ENCODE results near the gene BICC1.
"Not testable (repeated sequence)": the region's sequence is repeated elsewhere in the genome, so short reads cannot be mapped to it uniquely, and the experiment has no call there.

Gene BICC1

GRCh38 chr10:58586282-58587245 lies 73.9 kb downstream of the BICC1 start:
- Histone ChIP-seq H3K4me1 (ENCODE audit: insufficient read depth, low read length) (no peaks in the 10 kb centered on the region), H3K9me3 (ENCODE audit: control insufficient read depth, insufficient read depth, low read length) (no peaks in the 10 kb centered on the region), H3K36me3 (ENCODE audit: insufficient read depth, low read length) (no peaks in the 10 kb centered on the region), H3K9ac (ENCODE audit: low read depth, low read length) (no peak overlapping the region)

GRCh38 chr10:58587676-58588075 lies 75.0 kb downstream of the BICC1 start:
- no peaks in the 10 kb centered on the region for H3K36me3 ChIP-seq (ENCODE audit: insufficient read depth, low read length)
- H3K9me3 ChIP-seq (ENCODE audit: control insufficient read depth, insufficient read depth, low read length), result no peaks in the 10 kb centered on the region
- no peaks in the 10 kb centered on the region for H3K4me1 ChIP-seq (ENCODE audit: insufficient read depth, low read length)
- no peak overlapping the region for H3K9ac ChIP-seq (ENCODE audit: low read depth, low read length)

GRCh38 chr10:58588673-58589265 lies 76.1 kb downstream of the BICC1 start:
- no peaks in the 10 kb centered on the region for H3K9me3 ChIP-seq (ENCODE audit: control insufficient read depth, insufficient read depth, low read length)
- no peak overlapping the region for H3K9ac ChIP-seq (ENCODE audit: low read depth, low read length)
- no peaks in the 10 kb centered on the region for H3K4me1 ChIP-seq (ENCODE audit: insufficient read depth, low read length)
- no peaks in the 10 kb centered on the region for H3K36me3 ChIP-seq (ENCODE audit: insufficient read depth, low read length)

GRCh38 chr10:58590152-58590840 lies 77.6 kb downstream of the BICC1 start:
- Histone ChIP-seq H3K9me3 (ENCODE audit: control insufficient read depth, insufficient read depth, low read length) (no peaks in the 10 kb centered on the region), H3K9ac (ENCODE audit: low read depth, low read length) (no peak overlapping the region), H3K36me3 (ENCODE audit: insufficient read depth, low read length) (no peaks in the 10 kb centered on the region), H3K4me1 (ENCODE audit: insufficient read depth, low read length) (no peaks in the 10 kb centered on the region)

GRCh38 chr10:58590924-58591323 lies 78.3 kb downstream of the BICC1 start:
- H3K36me3 ChIP-seq (ENCODE audit: insufficient read depth, low read length), result no peaks in the 10 kb centered on the region
- H3K9me3 ChIP-seq (ENCODE audit: control insufficient read depth, insufficient read depth, low read length), result no peaks in the 10 kb centered on the region
- H3K4me1 ChIP-seq (ENCODE audit: insufficient read depth, low read length), result no peaks in the 10 kb centered on the region
- H3K9ac ChIP-seq (ENCODE audit: low read depth, low read length), result no peak overlapping the region

GRCh38 chr10:58593008-58593407 lies 80.3 kb downstream of the BICC1 start:
- Histone ChIP-seq H3K9me3 (ENCODE audit: control insufficient read depth, insufficient read depth, low read length) (no peaks in the 10 kb centered on the region), H3K36me3 (ENCODE audit: insufficient read depth, low read length) (no peaks in the 10 kb centered on the region), H3K9ac (ENCODE audit: low read depth, low read length) (no peak overlapping the region), H3K4me1 (ENCODE audit: insufficient read depth, low read length) (no peaks in the 10 kb centered on the region)

GRCh38 chr10:58597211-58597610 lies 84.5 kb downstream of the BICC1 start:
- not testable (repeated sequence) for H3K9me3 ChIP-seq (ENCODE audit: control insufficient read depth, insufficient read depth, low read length); H3K4me1 ChIP-seq (ENCODE audit: insufficient read depth, low read length); H3K36me3 ChIP-seq (ENCODE audit: insufficient read depth, low read length); H3K9ac ChIP-seq (ENCODE audit: low read depth, low read length)

- H3K4me1 ChIP-seq (ENCODE audit: insufficient read depth, low read length), result no peaks in the 10 kb centered on the region
- H3K9ac ChIP-seq (ENCODE audit: low read depth, low read length), result no peak overlapping the region
- H3K36me3 ChIP-seq (ENCODE audit: insufficient read depth, low read length), result no peaks in the 10 kb centered on the region
- no peaks in the 10 kb centered on the region for H3K9me3 ChIP-seq (ENCODE audit: control insufficient read depth, insufficient read depth, low read length)
Measured at GRCh38 chr10:58599927-58600553, 87.4 kb downstream of the BICC1 start.

- H3K4me1 ChIP-seq (ENCODE audit: insufficient read depth, low read length), result no peaks in the 10 kb centered on the region
- no peaks in the 10 kb centered on the region for H3K9me3 ChIP-seq (ENCODE audit: control insufficient read depth, insufficient read depth, low read length)
- no peak overlapping the region for H3K9ac ChIP-seq (ENCODE audit: low read depth, low read length)
- no peaks in the 10 kb centered on the region for H3K36me3 ChIP-seq (ENCODE audit: insufficient read depth, low read length)
Measured at GRCh38 chr10:58608351-58608750, 95.7 kb downstream of the BICC1 start.

- Histone ChIP-seq H3K9me3 (ENCODE audit: control insufficient read depth, insufficient read depth, low read length) (no peaks in the 10 kb centered on the region), H3K36me3 (ENCODE audit: insufficient read depth, low read length) (no peaks in the 10 kb centered on the region), H3K4me1 (ENCODE audit: insufficient read depth, low read length) (no peaks in the 10 kb centered on the region), H3K9ac (ENCODE audit: low read depth, low read length) (no peak overlapping the region)
Measured at GRCh38 chr10:58608826-58609531, 96.3 kb downstream of the BICC1 start.

- no peaks in the 10 kb centered on the region for H3K9me3 ChIP-seq (ENCODE audit: control insufficient read depth, insufficient read depth, low read length)
Measured at GRCh38 chr10:58609532-58610150, 97.0 kb downstream of the BICC1 start.

GRCh38 chr10:58615237-58615935 lies 102.7 kb downstream of the BICC1 start:
- Histone ChIP-seq H3K4me1 (ENCODE audit: insufficient read depth, low read length) (no peaks in the 10 kb centered on the region), H3K9me3 (ENCODE audit: control insufficient read depth, insufficient read depth, low read length) (no peaks in the 10 kb centered on the region), H3K36me3 (ENCODE audit: insufficient read depth, low read length) (no peaks in the 10 kb centered on the region), H3K9ac (ENCODE audit: low read depth, low read length) (no peak overlapping the region)

More at GRCh38 chr10:58609532-58610150, 97.0 kb downstream of the BICC1 start:
- Histone ChIP-seq H3K4me1 (ENCODE audit: insufficient read depth, low read length) (no peaks in the 10 kb centered on the region), H3K9ac (ENCODE audit: low read depth, low read length) (no peak overlapping the region), H3K36me3 (ENCODE audit: insufficient read depth, low read length) (no peaks in the 10 kb centered on the region)

- H3K9me3 ChIP-seq (ENCODE audit: control insufficient read depth, insufficient read depth, low read length), result no peaks in the 10 kb centered on the region
- no peaks in the 10 kb centered on the region for H3K36me3 ChIP-seq (ENCODE audit: insufficient read depth, low read length)
- H3K4me1 ChIP-seq (ENCODE audit: insufficient read depth, low read length), result no peaks in the 10 kb centered on the region
- H3K9ac ChIP-seq (ENCODE audit: low read depth, low read length), result no peak overlapping the region
Measured at GRCh38 chr10:58618158-58618676, 105.5 kb downstream of the BICC1 start.

Data from ES-I3 (cell line).